Measurements from ENCODE around the gene RHBDD2.
"Not testable (repeated sequence)": the region's sequence is repeated elsewhere in the genome, so short reads cannot be mapped to it uniquely, and the experiment has no call there.

RHBDD2 gene

GRCh38 chr7:75909521-75910132 lies 30.8 kb downstream of the RHBDD2 start:
- no peaks in the 10 kb centered on the region for H3K9me3 ChIP-seq (ENCODE audit: control insufficient read depth, insufficient read depth, low read length)
- peaks cover 8% of the 10 kb centered on the region for H3K4me1 ChIP-seq (ENCODE audit: control insufficient read depth, low read length)
- H3K79me2 ChIP-seq (ENCODE audit: control insufficient read depth, low read length), result no peaks in the 10 kb centered on the region
- H3K27ac ChIP-seq (ENCODE audit: low read depth, low read length), result no peak overlapping the region
- no peaks in the 10 kb centered on the region for H3K36me3 ChIP-seq (ENCODE audit: control insufficient read depth, low read length)
- peaks cover 2% of the 10 kb centered on the region; the same call in 1 of the 2 replicates for H3F3A ChIP-seq (ENCODE audit: control insufficient read depth, insufficient read depth)
- no peaks in the 10 kb centered on the region for H3K9me2 ChIP-seq (replicated peaks; ENCODE audit: control insufficient read depth, low read length)
- no peak overlapping the region for H3K4me3 ChIP-seq (ENCODE audit: low read length)
- no peak overlapping the region for H3K4me2 ChIP-seq (ENCODE audit: low read length)
- H4K20me1 ChIP-seq (ENCODE audit: control insufficient read depth, insufficient read depth, low read depth, low read length), result no peaks in the 10 kb centered on the region
- TF ChIP-seq CTCF (IDR thresholded peaks at IDR 0.05; ENCODE audit: low read depth, low read length, poor library complexity, severe bottlenecking) (no peak), EZH2phosphoT487 (IDR thresholded peaks at IDR 0.05; ENCODE audit: borderline replicate concordance, low read length) (no peak)
- no peaks in the 10 kb centered on the region; the same call in 1 of the 2 replicates for H3K27me3 ChIP-seq (ENCODE audit: control insufficient read depth, low read length)

DNA sequence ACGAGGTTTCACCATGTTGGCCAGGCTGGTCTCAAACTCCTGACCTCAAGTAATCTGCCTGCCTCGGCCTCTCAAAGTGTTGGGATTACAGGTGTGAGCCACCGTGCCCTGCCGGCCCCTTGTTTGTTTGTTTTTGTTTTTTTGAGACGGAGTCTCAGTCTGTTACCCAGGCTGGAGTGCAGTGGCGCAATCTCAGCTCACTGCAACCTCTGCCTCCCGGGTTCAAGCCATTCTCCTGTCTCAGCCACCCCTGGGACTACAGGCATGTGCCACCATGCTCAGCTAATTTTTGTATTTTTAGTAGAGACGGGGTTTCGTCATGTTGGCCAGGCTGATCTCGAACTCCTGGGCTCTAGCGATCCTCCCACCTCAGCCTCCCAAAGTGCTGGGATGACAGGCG lies 32.4 kb downstream of the RHBDD2 start:
- H3K4me2 ChIP-seq (ENCODE audit: low read length); H3K27ac ChIP-seq (ENCODE audit: low read depth, low read length); H3K9me3 ChIP-seq (ENCODE audit: control insufficient read depth, insufficient read depth, low read length); H3F3A ChIP-seq (ENCODE audit: control insufficient read depth, insufficient read depth); H3K9me2 ChIP-seq (replicated peaks; ENCODE audit: control insufficient read depth, low read length); H4K20me1 ChIP-seq (ENCODE audit: control insufficient read depth, insufficient read depth, low read depth, low read length); H3K27me3 ChIP-seq (ENCODE audit: control insufficient read depth, low read length); H3K4me3 ChIP-seq (ENCODE audit: low read length); H3K36me3 ChIP-seq (ENCODE audit: control insufficient read depth, low read length): not testable (repeated sequence)
- Histone ChIP-seq H3K4me1 (ENCODE audit: control insufficient read depth, low read length) (peaks cover 16% of the 10 kb centered on the region), H3K79me2 (ENCODE audit: control insufficient read depth, low read length) (peaks cover 10% of the 10 kb centered on the region)

GRCh38 chr7:75913437-75913836 lies 34.6 kb downstream of the RHBDD2 start:
- Histone ChIP-seq H3K9me3 (ENCODE audit: control insufficient read depth, insufficient read depth, low read length) (no peaks in the 10 kb centered on the region), H3K79me2 (ENCODE audit: control insufficient read depth, low read length) (peaks cover 20% of the 10 kb centered on the region), H3K9me2 (replicated peaks; ENCODE audit: control insufficient read depth, low read length) (no peaks in the 10 kb centered on the region), H3K36me3 (ENCODE audit: control insufficient read depth, low read length) (no peaks in the 10 kb centered on the region), H3K4me3 (ENCODE audit: low read length) (no peak overlapping the region), H3F3A (ENCODE audit: control insufficient read depth, insufficient read depth) (peaks cover 5% of the 10 kb centered on the region; the same call in 1 of the 2 replicates), H3K4me1 (ENCODE audit: control insufficient read depth, low read length) (peaks cover 23% of the 10 kb centered on the region), H4K20me1 (ENCODE audit: control insufficient read depth, insufficient read depth, low read depth, low read length) (peaks cover 2% of the 10 kb centered on the region; the same call in 1 of the 2 replicates), H3K27me3 (ENCODE audit: control insufficient read depth, low read length) (no peaks in the 10 kb centered on the region), H3K4me2 (ENCODE audit: low read length) (no peak overlapping the region; the same call in 1 of the 2 replicates), H3K27ac (ENCODE audit: low read depth, low read length) (no peak overlapping the region)
- no peak for TF ChIP-seq EZH2phosphoT487 (IDR thresholded peaks at IDR 0.05; ENCODE audit: borderline replicate concordance, low read length)
- no peak for TF ChIP-seq CTCF (IDR thresholded peaks at IDR 0.05; ENCODE audit: low read depth, low read length, poor library complexity, severe bottlenecking)

- H3K9me3 ChIP-seq (ENCODE audit: control insufficient read depth, insufficient read depth, low read length), result no peaks in the 10 kb centered on the region
- peaks cover 28% of the 10 kb centered on the region for H3K79me2 ChIP-seq (ENCODE audit: control insufficient read depth, low read length)
- H3K4me2 ChIP-seq (ENCODE audit: low read length), result peak overlapping the region; percentile 93
- peaks cover 5% of the 10 kb centered on the region; the same call in 1 of the 2 replicates for H3F3A ChIP-seq (ENCODE audit: control insufficient read depth, insufficient read depth)
- peak overlapping the region; percentile 38 for H3K27ac ChIP-seq (ENCODE audit: low read depth, low read length)
- H3K9me2 ChIP-seq (replicated peaks; ENCODE audit: control insufficient read depth, low read length), result no peaks in the 10 kb centered on the region
- no peak for TF ChIP-seq CTCF (IDR thresholded peaks at IDR 0.05; ENCODE audit: low read depth, low read length, poor library complexity, severe bottlenecking)
- no peak for TF ChIP-seq EZH2phosphoT487 (IDR thresholded peaks at IDR 0.05; ENCODE audit: borderline replicate concordance, low read length)
- H3K4me1 ChIP-seq (ENCODE audit: control insufficient read depth, low read length), result peaks cover 23% of the 10 kb centered on the region
- no peaks in the 10 kb centered on the region for H3K36me3 ChIP-seq (ENCODE audit: control insufficient read depth, low read length)
- no peaks in the 10 kb centered on the region for H3K27me3 ChIP-seq (ENCODE audit: control insufficient read depth, low read length)
- H4K20me1 ChIP-seq (ENCODE audit: control insufficient read depth, insufficient read depth, low read depth, low read length), result peaks cover 5% of the 10 kb centered on the region; the same call in 1 of the 2 replicates
- peak overlapping the region; percentile 88 for H3K4me3 ChIP-seq (ENCODE audit: low read length)
Observed at GRCh38 chr7:75914169-75914654, 35.4 kb downstream of the RHBDD2 start.

Measured in DOHH2 (cell line).